ENCODE results near the gene ALOX5. TPM values are rescaled to one million over a fixed set of nuclear protein-coding genes. Genes with fewer than 3 reads are reported as not detected.

ALOX5 gene
- total RNA-seq, 1 experiment from 2014 or later: 6.1 TPM

DNA sequence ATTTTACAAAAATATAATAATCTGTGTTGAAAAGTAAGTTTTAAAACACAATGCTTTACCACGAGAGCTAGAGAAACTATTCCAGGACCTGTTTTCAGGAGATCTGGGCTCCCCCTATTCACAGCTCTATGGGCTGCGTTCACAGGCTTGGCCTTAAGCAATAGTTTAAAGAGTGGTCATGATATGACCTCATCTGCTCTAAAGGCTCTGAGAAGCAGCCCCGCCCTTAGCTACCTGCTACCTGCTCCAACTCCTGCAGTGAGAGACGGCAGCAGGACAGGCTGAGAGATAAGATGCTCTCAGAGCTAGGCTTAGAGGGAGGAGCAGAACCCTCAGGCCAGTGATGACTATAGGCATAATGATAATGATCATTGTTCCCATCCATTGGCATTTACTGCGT, 12.6 kb downstream of the ALOX5 start:
- H4K20me1 ChIP-seq (ENCODE audit: insufficient read depth): no peaks in the 10 kb centered on the region
- ATAC-seq: no peak
- no peak overlapping the region for H3K4me2 ChIP-seq (ENCODE audit: low read length)
- H3K9ac ChIP-seq (ENCODE audit: low read length): no peak overlapping the region
- H3K4me1 ChIP-seq (ENCODE audit: control insufficient read depth in 1 of 2, insufficient read depth in 2 of 2, low read length in 2 of 2): no peaks in the 10 kb centered on the region
- TF ChIP-seq EGR1 (IDR thresholded peaks at IDR 0.05; ENCODE audit: low read depth) (no peak), POLR2A (IDR thresholded peaks at IDR 0.05; ENCODE audit: borderline replicate concordance, extremely low read depth, insufficient read depth, insufficient read length) (no peak), JUND (IDR thresholded peaks at IDR 0.05) (no peak), SRF (IDR thresholded peaks at IDR 0.05; ENCODE audit: low read depth) (no peak), ELF1 (IDR thresholded peaks at IDR 0.05; ENCODE audit: borderline replicate concordance, low read depth) (no peak), ZNF274 (IDR thresholded peaks at IDR 0.05; ENCODE audit: low read depth, low read length) (no peak), SIN3A (IDR thresholded peaks at IDR 0.05; ENCODE audit: low read depth) (no peak)
- TF ChIP-seq, protein P1, sequence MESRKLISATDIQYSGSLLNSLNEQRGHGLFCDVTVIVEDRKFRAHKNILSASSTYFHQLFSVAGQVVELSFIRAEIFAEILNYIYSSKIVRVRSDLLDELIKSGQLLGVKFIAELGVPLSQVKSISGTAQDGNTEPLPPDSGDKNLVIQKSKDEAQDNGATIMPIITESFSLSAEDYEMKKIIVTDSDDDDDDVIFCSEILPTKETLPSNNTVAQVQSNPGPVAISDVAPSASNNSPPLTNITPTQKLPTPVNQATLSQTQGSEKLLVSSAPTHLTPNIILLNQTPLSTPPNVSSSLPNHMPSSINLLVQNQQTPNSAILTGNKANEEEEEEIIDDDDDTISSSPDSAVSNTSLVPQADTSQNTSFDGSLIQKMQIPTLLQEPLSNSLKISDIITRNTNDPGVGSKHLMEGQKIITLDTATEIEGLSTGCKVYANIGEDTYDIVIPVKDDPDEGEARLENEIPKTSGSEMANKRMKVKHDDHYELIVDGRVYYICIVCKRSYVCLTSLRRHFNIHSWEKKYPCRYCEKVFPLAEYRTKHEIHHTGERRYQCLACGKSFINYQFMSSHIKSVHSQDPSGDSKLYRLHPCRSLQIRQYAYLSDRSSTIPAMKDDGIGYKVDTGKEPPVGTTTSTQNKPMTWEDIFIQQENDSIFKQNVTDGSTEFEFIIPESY (IDR thresholded peaks at IDR 0.05; ENCODE audit: extremely low read depth, insufficient replicate concordance, low read length): no peak
- RAD21 ChIA-PET (ENCODE audit: low non-redundant PET in 1 of 2, low total read pairs in 2 of 2, uncharacterized antibody in 2 of 2, unreplicated experiment in 2 of 2): no interaction called here
- H3K79me2 ChIP-seq (ENCODE audit: insufficient read depth, low read length): no peaks in the 10 kb centered on the region
- no peak overlapping the region for H3K4me3 ChIP-seq (replicated peaks in 1 of 2; ENCODE audit: low read depth in 1 of 2, low read length in 2 of 2)
- CTCF ChIA-PET: no interaction called here
- H3K27me3 ChIP-seq (ENCODE audit: insufficient read depth, low read length): no peaks in the 10 kb centered on the region
- no peak for DNase-seq (ENCODE audit: low read depth, low spot score)
- no peaks in the 10 kb centered on the region for H3K36me3 ChIP-seq (ENCODE audit: control insufficient read depth in 1 of 2, insufficient read depth in 2 of 2, low read length in 2 of 2)
- POLR2A ChIA-PET: no interaction called here
- no peaks in the 10 kb centered on the region for H3K9me3 ChIP-seq (ENCODE audit: control insufficient read depth in 1 of 2, insufficient read depth in 1 of 2, low read depth in 1 of 2, low read length in 2 of 2)
- BruUV-seq (replicated peaks): no TSS peak
- H3K27ac ChIP-seq (ENCODE audit: low read depth, low read length): no peak overlapping the region
- H3K9me2 ChIP-seq (ENCODE audit: insufficient read depth): no peaks in the 10 kb centered on the region
- intact Hi-C loops (cut with micrococcal nuclease): no loop called here
- H2AFZ ChIP-seq (ENCODE audit: low read depth, low read length, poor library complexity, severe bottlenecking): no peak overlapping the region

GRCh38 chr10:45387096-45387893, 13.3 kb downstream of the ALOX5 start:
- POLR2A ChIA-PET: no interaction called here
- H3K79me2 ChIP-seq (ENCODE audit: insufficient read depth, low read length): no peaks in the 10 kb centered on the region
- no peak overlapping the region for H2AFZ ChIP-seq (ENCODE audit: low read depth, low read length, poor library complexity, severe bottlenecking)
- H3K9ac ChIP-seq (ENCODE audit: low read length): no peak overlapping the region
- no peaks in the 10 kb centered on the region for H3K27me3 ChIP-seq (ENCODE audit: insufficient read depth, low read length)
- CTCF ChIA-PET: no interaction called here
- DNase-seq (ENCODE audit: low read depth, low spot score) (no peak), ATAC-seq (no peak)
- H3K9me3 ChIP-seq (ENCODE audit: control insufficient read depth in 1 of 2, insufficient read depth in 1 of 2, low read depth in 1 of 2, low read length in 2 of 2): no peaks in the 10 kb centered on the region
- no peaks in the 10 kb centered on the region for H3K9me2 ChIP-seq (ENCODE audit: insufficient read depth)
- no peaks in the 10 kb centered on the region for H4K20me1 ChIP-seq (ENCODE audit: insufficient read depth)
- intact Hi-C loops (cut with micrococcal nuclease): no loop called here
- H3K4me1 ChIP-seq (ENCODE audit: control insufficient read depth in 1 of 2, insufficient read depth in 2 of 2, low read length in 2 of 2): no peaks in the 10 kb centered on the region
- no peak overlapping the region for H3K27ac ChIP-seq (ENCODE audit: low read depth, low read length)
- BruUV-seq (replicated peaks): no TSS peak
- no peak overlapping the region for H3K4me2 ChIP-seq (ENCODE audit: low read length)
- H3K4me3 ChIP-seq (replicated peaks in 1 of 2; ENCODE audit: low read depth in 1 of 2, low read length in 2 of 2): no peak overlapping the region
- H3K36me3 ChIP-seq (ENCODE audit: control insufficient read depth in 1 of 2, insufficient read depth in 2 of 2, low read length in 2 of 2): no peaks in the 10 kb centered on the region
- RAD21 ChIA-PET (ENCODE audit: low non-redundant PET in 1 of 2, low total read pairs in 2 of 2, uncharacterized antibody in 2 of 2, unreplicated experiment in 2 of 2): no interaction called here
- TF ChIP-seq ZNF274 (IDR thresholded peaks at IDR 0.05; ENCODE audit: low read depth, low read length): no peak
- TF ChIP-seq RAD21 (IDR thresholded peaks at IDR 0.05; ENCODE audit: low read depth): no peak
- no peak for TF ChIP-seq MAX (IDR thresholded peaks at IDR 0.05)
- no peak for TF ChIP-seq JUND (IDR thresholded peaks at IDR 0.05)
- no peak for TF ChIP-seq TCF7L2 (IDR thresholded peaks at IDR 0.05; ENCODE audit: borderline replicate concordance, extremely low read depth, insufficient read depth, insufficient read length)
- no peak for TF ChIP-seq ELF1 (IDR thresholded peaks at IDR 0.05; ENCODE audit: borderline replicate concordance, low read depth)
- TF ChIP-seq ZFX (IDR thresholded peaks at IDR 0.05): no peak
- no peak for TF ChIP-seq FOSL1 (IDR thresholded peaks at IDR 0.05; ENCODE audit: low read depth)
- no peak for TF ChIP-seq EZH2 (IDR thresholded peaks at IDR 0.05)
- no peak for TF ChIP-seq EGR1 (IDR thresholded peaks at IDR 0.05; ENCODE audit: low read depth)
- TF ChIP-seq, protein P2, sequence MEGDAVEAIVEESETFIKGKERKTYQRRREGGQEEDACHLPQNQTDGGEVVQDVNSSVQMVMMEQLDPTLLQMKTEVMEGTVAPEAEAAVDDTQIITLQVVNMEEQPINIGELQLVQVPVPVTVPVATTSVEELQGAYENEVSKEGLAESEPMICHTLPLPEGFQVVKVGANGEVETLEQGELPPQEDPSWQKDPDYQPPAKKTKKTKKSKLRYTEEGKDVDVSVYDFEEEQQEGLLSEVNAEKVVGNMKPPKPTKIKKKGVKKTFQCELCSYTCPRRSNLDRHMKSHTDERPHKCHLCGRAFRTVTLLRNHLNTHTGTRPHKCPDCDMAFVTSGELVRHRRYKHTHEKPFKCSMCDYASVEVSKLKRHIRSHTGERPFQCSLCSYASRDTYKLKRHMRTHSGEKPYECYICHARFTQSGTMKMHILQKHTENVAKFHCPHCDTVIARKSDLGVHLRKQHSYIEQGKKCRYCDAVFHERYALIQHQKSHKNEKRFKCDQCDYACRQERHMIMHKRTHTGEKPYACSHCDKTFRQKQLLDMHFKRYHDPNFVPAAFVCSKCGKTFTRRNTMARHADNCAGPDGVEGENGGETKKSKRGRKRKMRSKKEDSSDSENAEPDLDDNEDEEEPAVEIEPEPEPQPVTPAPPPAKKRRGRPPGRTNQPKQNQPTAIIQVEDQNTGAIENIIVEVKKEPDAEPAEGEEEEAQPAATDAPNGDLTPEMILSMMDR (IDR thresholded peaks at IDR 0.05 in 2 of 3, conservative IDR thresholded peaks at IDR 0.05 in 1 of 3; ENCODE audit: borderline replicate concordance in 1 of 3, insufficient read depth in 1 of 3, low read depth in 2 of 3, low read length in 2 of 3): no peak
- TF ChIP-seq EZH2phosphoT487 (IDR thresholded peaks at IDR 0.05; ENCODE audit: borderline replicate concordance): no peak
- TF ChIP-seq SRF (IDR thresholded peaks at IDR 0.05; ENCODE audit: low read depth): no peak
- TF ChIP-seq, protein P3, sequence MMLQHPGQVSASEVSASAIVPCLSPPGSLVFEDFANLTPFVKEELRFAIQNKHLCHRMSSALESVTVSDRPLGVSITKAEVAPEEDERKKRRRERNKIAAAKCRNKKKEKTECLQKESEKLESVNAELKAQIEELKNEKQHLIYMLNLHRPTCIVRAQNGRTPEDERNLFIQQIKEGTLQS (IDR thresholded peaks at IDR 0.05): no peak

All from HCT116 (cell line).